Measurements from ENCODE around the gene RASL10A.
"Not testable (repeated sequence)": the region's sequence is repeated elsewhere in the genome, so short reads cannot be mapped to it uniquely, and the experiment has no call there.

RASL10A gene, protein sequence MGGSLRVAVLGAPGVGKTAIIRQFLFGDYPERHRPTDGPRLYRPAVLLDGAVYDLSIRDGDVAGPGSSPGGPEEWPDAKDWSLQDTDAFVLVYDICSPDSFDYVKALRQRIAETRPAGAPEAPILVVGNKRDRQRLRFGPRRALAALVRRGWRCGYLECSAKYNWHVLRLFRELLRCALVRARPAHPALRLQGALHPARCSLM

DNA sequence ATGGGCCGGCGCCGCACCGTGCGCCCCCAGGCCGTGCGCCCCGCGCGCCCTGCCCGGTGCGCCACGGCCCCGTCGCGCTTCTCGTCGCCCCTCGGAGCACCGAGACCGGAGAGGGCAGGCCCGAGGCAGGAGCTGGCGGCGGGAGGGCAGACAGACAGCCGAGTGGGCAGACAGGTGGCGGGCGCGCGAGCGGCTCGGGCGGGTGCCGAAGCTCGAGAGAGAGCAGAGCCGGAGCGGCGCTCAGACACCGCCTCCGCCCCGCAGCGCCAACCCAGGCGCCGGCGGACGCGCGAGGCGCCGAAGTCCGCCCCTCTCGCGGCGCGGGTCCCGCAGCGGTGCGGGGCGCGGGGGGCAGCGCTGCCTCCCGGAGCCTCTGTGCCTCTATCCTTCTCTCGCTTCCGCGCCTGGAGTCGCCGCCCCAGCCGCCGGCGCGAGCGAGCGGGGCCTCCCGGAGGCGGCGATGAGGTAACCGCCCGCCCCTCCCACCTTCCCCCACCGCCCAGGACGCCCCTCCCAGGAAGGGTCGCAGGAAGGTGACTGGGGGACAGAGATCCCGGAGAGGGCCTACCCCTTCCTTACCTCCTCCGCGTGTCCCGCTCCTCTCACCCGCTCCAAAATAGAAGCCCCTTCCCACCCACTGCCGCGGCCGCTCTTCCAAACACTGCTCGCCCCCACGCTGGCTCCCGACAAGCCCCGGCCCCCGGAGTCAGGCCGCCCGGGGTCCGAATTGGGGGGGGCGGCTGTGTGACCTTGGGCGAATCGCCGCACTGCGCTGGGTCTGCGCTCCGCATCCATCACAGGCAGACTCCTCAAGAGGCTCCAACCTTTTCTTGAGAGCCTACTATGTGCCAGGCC is at the start of gene RASL10A:
TSS of gene RASL10A (minus strand) at position 412 of the 855 bp plus-strand sequence. CDS start 451 bp downstream, outside the sequence.
- H3K27ac ChIP-seq, result no peak within 1 kb of the TSS
- DNase-seq (ENCODE audit: low read depth, low spot score), result no peak

DNA sequence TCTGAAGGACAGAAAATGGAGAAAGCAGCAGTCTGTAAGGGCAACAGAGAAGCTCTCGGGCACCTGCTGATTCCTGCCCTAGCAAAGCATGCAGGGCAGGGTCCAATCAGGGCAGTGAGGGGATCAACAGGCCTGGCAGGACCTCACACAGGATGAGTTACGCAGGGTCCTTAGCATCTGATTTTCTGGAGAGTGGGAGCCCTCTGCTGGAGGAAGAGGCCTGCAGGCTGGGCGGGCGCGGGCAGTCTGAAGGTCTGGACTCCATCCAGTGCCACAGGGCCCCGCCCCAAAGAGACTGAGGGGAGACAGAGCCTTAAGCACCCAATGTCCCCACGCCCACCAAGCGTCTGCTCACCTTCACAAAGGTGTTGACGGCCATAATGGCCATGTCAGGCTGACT is 44.0 kb upstream of the RASL10A start:
- no peak for DNase-seq (ENCODE audit: low read depth, low spot score)
- H3K27ac ChIP-seq, result no peak overlapping the region

DNA sequence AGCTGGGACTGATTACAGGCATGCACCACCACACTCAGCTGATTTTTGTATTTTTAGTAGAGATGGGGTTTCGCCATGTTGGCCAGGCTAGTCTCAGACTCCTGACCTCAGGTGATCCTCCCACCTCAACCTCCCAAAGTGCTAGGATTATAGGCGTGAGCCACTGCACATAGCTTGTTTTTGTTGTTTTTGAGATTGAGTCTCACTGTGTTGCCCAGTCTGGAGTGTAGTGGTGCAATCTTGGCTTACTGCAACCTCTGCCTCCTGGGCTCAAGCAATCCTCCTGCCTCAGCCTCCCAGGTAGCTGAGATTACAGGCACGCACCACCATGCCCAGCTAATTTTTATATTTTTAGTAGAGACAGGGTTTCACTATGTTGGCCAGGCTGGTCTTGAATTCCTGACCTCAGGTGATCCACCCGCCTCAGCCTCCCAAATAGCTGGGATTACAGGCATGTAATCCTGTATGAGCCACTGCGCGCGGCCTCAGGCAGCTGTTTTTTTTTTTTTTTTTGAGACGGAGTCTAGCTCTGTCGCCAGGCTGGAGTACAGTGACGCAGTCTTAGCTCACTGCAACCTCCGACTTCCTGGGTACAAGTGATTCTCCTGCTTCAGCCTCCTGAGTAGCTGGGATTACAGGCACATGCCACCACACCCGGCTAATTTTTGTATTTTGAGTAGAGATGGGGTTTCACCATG is 41.8 kb upstream of the RASL10A start:
- not testable (repeated sequence) for H3K27ac ChIP-seq; DNase-seq (ENCODE audit: low read depth, low spot score)

DNA sequence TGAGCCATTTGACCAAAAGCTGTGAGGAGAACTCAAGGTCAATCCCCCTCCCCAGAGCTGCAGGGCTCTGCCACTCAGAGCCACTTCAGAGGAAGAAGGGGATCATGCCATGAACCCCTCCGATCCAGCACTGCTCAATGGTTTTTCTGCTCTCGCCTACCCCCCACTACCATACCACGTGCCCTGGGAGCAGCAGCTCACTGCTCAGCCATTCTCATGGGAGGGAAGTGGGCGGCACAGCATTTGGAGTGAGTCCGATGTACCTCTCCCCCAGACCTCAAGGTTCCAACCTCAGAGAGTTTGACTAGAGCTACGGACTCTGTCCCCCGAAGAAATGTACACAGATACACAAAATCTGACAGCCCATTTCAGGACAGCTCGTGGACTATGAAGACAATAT is 38.4 kb upstream of the RASL10A start:
- H3K27ac ChIP-seq, result no peak overlapping the region
- DNase-seq (ENCODE audit: low read depth, low spot score), result no peak

DNA sequence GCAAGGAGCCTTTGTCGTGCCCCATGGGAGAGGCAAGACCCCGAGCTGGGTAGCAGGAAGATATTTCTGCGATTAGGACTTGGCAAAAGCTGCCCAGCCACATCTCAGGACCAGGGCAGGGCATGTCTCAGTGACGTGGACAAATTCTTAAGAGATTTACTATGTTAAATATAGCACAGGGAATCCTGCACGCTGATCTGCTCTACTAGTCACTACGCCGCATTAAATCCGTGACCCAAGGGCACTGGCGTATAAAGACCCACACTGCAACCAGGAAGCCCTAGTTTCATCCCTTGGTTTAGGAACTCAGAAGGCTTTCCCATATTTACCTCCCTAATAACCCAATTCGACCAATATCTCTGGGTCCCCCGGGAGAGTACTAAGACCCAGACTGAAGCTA is 37.8 kb upstream of the RASL10A start:
- no peak for DNase-seq (ENCODE audit: low read depth, low spot score)
- no peak overlapping the region for H3K27ac ChIP-seq

DNA sequence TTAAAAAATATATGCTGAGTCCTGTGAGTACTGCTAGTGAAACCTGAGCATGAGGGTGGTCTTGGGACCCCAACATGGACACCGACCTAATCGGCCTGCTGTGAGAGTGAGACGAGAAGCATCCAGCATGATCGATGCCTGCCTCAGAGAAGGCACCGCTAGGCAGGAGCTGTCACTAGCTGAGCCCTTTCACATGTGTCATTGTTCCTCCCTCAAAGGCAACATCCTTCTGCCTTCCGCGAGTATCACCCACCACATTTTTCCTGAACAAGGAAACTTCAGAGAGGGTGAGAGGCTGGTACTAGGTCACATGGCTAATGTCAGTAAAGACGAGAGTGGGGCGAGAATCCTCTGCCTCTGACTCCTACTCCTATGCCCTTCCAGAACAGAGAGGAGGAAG is 37.3 kb upstream of the RASL10A start:
- DNase-seq (ENCODE audit: low read depth, low spot score), result no peak
- no peak overlapping the region for H3K27ac ChIP-seq

DNA sequence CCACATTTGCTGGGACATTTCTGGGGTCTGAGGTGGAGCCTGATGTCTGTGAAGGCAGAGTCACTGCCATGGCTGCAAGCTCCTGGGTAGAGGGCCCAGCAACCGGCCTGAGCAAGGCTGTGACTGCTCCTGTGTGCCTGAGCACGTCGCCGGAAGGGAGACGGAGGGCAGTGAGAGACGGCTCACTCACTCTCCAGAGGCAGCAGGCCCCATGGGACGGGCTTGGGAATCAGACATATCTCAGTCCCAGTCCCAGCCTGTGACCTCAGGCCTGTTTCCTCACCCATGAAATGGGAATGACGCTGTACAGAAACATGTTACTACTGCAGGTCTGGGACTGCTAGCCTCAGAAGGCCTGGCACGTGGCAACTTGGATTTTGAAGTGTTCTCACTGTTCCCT is 36.4 kb upstream of the RASL10A start:
- no peak for DNase-seq (ENCODE audit: low read depth, low spot score)
- no peak overlapping the region for H3K27ac ChIP-seq

DNA sequence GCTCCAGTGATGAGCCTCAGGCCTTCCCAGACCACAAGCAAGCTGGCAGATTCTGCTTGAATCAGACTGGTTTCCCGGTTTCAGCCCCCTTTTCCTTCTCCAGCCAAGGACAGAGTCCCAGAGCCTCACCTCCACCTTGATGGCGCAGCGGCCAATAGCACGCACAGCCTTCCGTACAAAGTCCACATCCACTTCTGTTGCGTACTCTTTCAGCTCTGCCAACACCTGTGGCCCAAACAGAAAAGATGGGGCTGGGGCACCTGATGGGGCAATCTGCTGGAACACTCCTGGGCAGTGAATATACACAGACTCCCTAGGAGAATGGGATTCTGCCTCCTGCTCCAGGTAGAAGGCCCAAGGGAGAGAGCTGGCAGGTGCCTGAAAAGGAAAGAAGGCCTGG is 35.5 kb upstream of the RASL10A start:
- DNase-seq (ENCODE audit: low read depth, low spot score), result no peak

DNA sequence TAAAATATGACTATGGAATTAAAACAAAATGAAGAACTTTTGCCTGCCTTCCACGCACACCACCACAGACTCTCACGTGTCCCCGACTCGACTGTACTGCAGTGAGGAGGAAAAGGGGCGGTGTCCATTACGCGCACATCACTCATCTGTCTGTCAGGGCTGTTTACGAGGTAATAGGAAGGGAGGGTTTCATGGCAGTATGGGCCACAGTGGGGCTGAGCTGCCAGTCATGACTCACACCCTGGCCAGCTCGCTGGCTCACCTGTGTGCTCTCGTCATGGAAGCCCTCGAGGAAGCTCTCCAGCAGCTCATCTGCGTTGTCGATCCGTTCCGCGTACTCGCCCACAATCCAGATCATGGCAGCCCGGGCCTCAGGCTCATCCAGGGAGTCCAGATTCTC is 33.5 kb upstream of the RASL10A start:
- peak; percentile 54 for DNase-seq (ENCODE audit: low read depth, low spot score)

More for the DNA sequence above, 35.5 kb upstream of the RASL10A start:
- no peak overlapping the region for H3K27ac ChIP-seq

DNA sequence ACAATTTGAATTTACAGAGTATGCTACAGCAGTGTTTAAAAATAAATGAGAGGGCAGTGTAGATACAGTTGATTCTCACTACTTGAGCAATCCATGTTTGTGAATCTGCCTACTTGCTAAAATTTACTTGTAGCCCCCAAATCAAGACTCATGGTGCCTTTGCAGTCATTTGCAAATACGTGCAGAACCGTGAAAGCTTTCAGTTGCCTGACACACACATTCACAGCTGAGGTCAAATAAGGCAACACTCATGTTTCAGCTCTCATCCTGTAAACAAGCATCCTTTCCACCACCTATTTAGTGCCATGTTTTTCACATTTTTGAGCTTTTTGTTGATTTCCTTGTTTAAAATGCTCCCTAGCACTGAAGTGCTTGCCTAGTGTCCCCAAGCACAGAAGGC is 32.5 kb upstream of the RASL10A start:
- H3K27ac ChIP-seq, result no peak overlapping the region
- no peak for DNase-seq (ENCODE audit: low read depth, low spot score)

More for the DNA sequence above, 33.5 kb upstream of the RASL10A start:
- H3K27ac ChIP-seq, result peak overlapping the region; percentile 35

DNA sequence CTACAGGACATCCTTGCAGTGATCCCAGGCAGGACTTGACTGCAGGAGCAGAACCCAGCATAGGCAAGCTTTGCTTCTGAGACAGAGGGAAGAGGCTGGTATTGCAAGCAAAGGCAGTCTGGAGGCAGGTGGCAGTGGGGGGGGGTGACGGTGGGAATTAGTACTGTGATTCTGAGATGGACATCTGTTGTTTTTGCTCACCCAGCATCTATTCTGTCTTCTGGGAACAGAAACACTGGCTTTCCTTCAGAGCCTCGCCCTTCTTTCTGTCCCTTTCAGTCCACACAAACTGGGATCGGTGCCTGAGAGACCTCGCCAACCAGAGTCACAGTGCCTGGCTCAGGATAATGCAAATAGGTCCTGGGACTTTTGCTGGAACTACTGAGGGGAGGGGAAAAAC is 31.2 kb upstream of the RASL10A start:
- DNase-seq (ENCODE audit: low read depth, low spot score), result no peak
- H3K27ac ChIP-seq, result no peak overlapping the region

DNA sequence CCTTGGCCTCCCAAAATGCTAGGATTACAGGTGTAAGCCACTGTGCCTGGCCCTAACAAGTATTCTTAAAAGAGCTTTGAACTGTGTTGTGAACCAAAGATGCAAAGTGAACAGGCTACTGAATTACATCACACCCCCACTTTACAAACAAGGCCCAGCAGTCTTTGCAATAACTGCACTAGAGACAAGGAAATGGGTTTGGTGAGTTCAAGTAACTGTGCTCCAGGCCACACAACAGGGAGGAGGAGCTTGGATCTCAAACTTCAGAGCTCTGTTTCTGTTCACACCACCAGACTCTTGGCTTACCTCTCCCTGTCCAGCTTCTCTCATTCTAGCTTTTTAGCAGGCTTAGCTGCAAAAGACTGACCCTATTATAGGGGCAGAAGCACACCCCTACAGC is 30.4 kb upstream of the RASL10A start:
- no peak for DNase-seq (ENCODE audit: low read depth, low spot score)
- no peak overlapping the region for H3K27ac ChIP-seq

DNA sequence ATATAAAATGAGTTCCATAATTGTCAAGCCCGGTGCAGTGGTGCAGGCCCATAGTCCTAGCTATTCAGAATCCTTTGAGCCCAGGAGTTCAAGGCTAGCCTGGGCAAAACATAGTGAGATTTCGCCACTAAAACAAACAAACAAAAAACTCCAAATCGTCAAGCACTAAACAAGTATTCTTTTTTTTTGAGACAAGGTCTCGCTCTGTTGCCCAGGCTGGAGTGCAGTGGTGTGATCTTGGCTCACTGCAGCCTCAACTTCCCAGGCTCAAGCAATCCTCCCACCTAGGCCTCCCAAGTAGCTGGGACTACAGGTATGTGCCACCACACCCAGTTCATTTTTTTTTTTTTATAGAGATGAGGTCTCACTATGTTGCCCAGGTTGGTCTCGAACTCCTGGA is 29.4 kb upstream of the RASL10A start:
- peak overlapping the region; percentile 54 for H3K27ac ChIP-seq
- DNase-seq (ENCODE audit: low read depth, low spot score), result not testable (repeated sequence)

DNA sequence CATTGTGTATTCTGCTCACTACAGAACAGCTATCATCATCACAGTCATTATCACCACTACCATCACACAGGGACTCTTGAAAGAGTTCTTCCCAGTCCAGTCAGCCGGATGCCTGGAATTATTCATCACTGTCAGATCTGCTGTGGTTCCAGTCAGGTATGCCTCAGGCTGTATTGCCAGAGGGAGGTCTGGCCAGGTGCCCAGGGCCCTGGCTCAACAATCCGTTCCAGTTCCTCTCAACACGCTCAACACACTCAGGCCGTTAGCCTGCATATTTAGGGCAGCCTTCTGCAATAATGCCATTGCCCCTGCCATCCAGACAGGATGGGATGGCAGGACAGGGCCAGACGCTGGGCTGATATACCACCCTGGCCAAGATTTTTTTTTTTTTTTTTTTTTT is 28.6 kb upstream of the RASL10A start:
- peak overlapping the region; percentile 54 for H3K27ac ChIP-seq
- peak; percentile 70 for DNase-seq (ENCODE audit: low read depth, low spot score)

DNA sequence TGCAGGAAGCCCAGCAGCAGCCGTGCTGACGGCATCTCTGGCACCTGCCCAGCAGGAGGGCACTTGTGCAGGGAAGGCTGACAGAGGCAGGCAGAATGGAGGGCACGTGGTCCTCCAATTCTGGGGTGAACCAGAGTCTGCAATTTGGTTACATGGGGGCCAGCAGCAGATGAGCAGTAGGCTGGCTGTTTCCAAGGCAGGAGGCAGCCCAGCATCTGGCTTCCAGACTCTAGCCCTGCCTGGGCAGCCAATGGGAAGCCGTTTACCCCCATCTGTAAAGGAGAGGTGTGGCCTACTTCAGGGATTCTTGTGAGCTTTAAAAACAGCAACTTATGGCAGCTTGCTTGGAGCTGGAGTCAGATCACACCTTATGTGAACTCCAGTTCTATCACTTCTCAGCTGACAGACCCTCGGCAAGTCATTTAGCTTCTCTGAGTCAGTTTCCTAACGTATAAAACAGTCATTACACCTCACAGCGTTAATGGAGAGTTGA is 27.9 kb upstream of the RASL10A start:
- H3K27ac ChIP-seq, result peak overlapping the region; percentile 54
- DNase-seq (ENCODE audit: low read depth, low spot score), result peak; percentile 33

DNA sequence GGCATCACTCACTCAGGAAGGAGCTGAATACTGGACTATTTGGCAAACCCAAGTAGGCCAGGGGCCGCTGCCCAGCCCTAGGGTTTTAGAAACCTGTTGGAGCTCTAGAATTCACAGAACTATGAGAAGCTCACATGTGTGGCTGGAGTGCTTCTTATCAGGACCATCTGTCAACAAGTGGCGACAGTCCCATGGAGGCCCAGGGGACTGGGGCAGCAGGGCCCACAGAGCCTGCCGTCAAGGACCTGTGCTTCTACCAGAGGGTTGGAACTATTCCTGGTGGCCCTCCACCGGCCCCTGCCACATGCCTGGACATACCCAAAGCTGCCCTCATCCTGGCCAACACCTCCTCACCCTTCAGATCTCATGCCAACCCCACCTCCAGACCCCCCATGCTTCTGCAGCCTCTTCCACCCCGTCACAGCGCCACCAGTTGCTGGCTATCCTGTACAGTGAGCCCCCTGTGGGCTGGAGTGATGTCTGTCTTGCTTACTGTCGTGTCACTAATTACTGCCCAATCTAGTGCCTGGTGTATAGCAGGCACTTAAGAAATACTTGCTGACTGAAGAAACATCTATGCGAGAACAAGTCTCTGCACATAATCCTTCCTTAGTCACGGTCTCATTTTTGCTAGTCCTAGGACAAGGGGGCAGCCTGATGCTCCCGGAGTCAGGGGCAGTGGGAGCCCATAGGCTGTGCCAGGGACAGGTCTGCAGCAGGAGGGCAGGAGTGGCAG is 27.2 kb upstream of the RASL10A start:
- peak overlapping the region; percentile 54 for H3K27ac ChIP-seq
- DNase-seq (ENCODE audit: low read depth, low spot score), result peak; percentile 24

DNA sequence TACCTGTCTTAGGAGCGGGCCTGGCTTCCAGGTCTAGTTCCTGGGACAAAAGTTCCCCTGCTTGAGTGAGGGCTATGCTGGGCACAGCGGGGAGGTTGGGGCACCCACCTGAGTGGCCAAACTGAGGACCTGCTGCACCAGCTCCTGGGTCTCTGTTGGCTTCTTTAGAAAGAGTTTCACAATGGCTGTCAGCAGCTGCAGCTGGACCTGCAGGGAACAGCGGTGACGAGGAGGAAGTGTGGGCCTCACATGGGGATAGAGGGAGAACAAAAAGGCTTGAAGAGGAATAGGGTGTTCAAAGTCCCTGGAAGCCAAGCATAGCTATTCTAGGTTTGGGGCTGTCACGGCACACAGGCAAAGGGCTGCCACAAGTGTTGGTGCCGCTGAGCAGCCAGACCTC is 26.7 kb upstream of the RASL10A start:
- H3K27ac ChIP-seq, result no peak overlapping the region
- no peak for DNase-seq (ENCODE audit: low read depth, low spot score)

DNA sequence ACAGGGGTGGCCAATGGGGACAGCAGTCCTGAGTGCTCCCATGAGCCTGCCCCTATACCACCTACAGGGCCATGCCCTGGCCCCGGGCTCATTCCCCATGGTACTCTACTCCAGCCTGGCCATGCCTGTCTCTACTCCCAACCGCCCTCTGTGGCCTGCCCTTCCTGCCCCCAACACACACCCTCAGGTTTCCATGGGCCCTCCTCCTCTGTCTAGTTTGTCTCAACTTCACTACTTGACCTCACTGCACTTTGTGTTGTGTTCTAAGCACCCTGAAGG is 26.3 kb upstream of the RASL10A start:
- no peak overlapping the region for H3K27ac ChIP-seq

DNA sequence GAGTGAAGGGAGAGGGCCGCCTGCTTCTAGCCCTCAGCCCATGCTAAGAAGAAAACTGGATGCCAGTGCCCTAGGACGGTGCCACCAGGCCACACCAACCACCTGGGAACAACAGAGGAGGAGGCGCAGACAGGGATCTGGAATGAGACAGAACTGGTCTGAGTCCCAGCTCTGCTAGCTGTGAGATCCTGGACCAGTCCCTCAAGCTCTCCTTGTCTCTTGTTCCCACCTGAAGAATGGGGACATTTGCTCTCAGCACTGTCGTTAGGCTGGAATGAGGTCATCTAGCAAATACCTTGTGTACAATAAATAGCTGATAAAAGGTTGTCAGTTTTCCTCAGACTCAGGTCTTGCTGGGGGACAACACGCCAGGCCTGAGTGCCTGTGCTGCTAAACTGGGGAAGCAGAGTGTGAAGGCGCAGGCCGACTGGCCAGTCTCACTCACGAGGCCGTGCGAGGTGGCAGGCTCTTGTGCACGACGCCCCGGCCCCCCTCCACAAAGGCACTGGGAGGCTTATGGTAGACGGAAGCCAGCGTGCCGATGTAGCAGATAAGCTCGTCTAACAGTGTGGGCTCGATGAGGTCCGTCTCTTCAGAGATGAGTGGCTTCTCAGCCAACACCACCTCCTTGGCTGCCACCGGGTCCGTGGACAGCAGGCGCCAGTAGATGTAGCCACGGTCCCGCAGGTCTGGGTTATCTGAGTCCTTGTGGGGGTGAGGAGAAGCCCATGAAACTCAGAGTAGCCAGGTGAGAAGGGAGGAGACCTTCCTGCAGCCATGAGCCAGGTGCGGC is 25.8 kb upstream of the RASL10A start:
- no peak overlapping the region for H3K27ac ChIP-seq
- DNase-seq (ENCODE audit: low read depth, low spot score), result no peak

More for the DNA sequence above, 26.3 kb upstream of the RASL10A start:
- no peak for DNase-seq (ENCODE audit: low read depth, low spot score)

DNA sequence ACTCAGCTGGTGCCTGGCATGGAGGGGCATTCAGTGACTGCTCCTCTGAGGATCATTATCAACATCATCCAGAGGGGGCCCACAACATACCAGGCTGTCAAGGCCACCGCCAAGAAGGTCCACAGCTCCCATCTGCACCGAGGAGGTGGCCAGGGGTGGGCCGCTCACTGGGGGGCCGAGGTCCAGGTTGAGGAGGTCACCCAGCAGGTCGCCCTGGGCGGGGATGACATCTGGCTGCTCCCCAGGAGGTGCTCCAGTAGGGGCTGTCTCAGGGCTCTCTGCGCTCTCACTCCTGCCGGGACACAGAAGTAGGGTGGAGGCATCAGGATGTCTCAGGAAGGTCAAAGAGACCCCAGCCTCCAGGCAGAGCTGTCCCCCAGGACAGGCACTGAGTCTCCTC is 25.1 kb upstream of the RASL10A start:
- H3K27ac ChIP-seq, result no peak overlapping the region
- DNase-seq (ENCODE audit: low read depth, low spot score), result no peak
